Fibroblast of villous mesenchyme (primary cell): ENCODE measurements around the gene CRYBB1. TPM values are rescaled to one million over a fixed set of nuclear protein-coding genes. Genes with fewer than 3 reads are reported as not detected.

Experiments
- DNase-seq: peaks from one replicate; pipeline ENCODE4 v3.0.0-alpha.2; 2010; ENCODE audit warnings: low read depth
- H3K4me3 ChIP-seq: 2 replicates; pipeline ENCODE4 v1.5.1; 2011; ENCODE audit warnings: low read depth, mild to moderate bottlenecking, low read length
- total RNA-seq: library from RNA; depleted of rRNA; stranded (reverse); fragments of >200 nt; gene quantifications from 2 replicates; pipeline ENCODE4 v1.2.3, GENCODE V29; 2012
- TF ChIP-seq, protein P1 (sequence below): IDR thresholded peaks from 2 replicates; pipeline ENCODE4 v1.5.1; 2012; ENCODE audit warnings: low read depth, mild to moderate bottlenecking, low read length; ENCODE audit not compliant: insufficient read depth

CRYBB1 gene
- total RNA-seq, 1 donor, result not detected

- no peak overlapping the region for H3K4me3 ChIP-seq
- TF ChIP-seq, protein P1, sequence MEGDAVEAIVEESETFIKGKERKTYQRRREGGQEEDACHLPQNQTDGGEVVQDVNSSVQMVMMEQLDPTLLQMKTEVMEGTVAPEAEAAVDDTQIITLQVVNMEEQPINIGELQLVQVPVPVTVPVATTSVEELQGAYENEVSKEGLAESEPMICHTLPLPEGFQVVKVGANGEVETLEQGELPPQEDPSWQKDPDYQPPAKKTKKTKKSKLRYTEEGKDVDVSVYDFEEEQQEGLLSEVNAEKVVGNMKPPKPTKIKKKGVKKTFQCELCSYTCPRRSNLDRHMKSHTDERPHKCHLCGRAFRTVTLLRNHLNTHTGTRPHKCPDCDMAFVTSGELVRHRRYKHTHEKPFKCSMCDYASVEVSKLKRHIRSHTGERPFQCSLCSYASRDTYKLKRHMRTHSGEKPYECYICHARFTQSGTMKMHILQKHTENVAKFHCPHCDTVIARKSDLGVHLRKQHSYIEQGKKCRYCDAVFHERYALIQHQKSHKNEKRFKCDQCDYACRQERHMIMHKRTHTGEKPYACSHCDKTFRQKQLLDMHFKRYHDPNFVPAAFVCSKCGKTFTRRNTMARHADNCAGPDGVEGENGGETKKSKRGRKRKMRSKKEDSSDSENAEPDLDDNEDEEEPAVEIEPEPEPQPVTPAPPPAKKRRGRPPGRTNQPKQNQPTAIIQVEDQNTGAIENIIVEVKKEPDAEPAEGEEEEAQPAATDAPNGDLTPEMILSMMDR, result no peak
- DNase-seq, result no peak
Measured at GRCh38 chr22:26593763-26594162, 24.1 kb downstream of the CRYBB1 start.

GRCh38 chr22:26592421-26592891 lies 25.4 kb downstream of the CRYBB1 start:
- no peak for DNase-seq
- TF ChIP-seq, protein P1, result no peak
- H3K4me3 ChIP-seq, result no peak overlapping the region

- TF ChIP-seq, protein P1, result no peak
- DNase-seq, result peak; percentile 79
Measured at GRCh38 chr22:26589845-26590736, 27.7 kb downstream of the CRYBB1 start, which contains the start of gene TPST2. Gene TPST2 (minus strand): TSS chr22:26590132. CDS start chr22:26541630, 48,502 bp downstream.

DNA sequence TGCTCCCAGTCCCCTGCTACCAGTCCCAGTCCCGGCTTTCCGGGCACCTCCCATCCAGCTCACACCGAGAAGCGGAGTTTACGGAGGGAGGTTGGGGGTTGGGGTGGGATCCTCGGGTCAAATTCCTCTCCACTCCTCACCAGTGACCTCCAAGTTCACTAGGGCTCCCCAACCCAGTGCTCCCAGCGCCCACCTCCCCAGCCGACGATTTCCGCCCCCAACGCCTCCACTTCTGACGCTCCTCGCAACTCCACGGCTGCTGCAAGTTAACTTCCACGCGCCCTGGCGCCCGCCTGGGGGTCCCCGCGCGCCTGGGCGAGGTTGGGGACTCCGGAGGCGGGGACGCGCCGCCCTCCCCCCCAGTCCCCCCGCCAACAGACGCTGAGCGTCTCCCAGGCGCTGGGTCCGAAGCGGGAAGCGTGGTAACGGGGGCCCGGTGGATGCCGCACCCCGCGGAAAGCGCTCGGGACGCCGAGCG lies 28.4 kb downstream of the CRYBB1 start:
- TF ChIP-seq, protein P1, result no peak
- peak; percentile 18 for DNase-seq
- peak overlapping the region; percentile 84 for H3K4me3 ChIP-seq

More at GRCh38 chr22:26589845-26590736, 27.7 kb downstream of the CRYBB1 start, which contains the start of gene TPST2:
- H3K4me3 ChIP-seq, result peak within 1 kb of the TSS; percentile 84

DNA sequence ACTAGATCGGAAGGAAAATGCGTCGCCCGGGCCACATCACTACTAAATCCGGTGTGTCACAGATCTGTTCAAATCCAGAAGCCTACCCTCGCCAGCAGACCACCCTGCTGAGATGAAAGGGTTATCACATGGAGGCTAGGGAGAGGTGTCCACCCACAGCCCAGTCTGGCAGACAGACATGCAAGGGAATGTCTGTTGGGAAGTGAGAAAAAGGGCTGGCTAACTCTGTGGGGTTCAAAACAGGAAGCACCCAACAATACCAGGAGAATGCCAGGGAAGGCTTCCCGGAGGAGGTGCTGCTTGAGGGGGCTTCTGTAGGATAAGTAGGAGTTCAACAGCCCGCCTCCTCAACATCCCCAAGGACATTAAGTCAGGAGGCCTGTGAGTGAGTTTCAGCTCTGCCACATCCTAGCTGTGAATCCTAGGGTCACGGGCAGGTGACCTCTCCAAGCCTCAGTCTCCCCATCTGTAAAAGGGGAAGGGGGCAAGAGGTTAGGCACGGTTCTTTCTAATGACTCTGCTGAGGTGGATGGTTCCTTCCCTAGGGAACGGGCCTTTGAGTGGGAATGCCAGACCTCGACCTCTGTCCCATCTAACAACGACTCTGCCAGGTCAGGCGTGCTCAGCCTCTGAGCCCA lies 29.0 kb downstream of the CRYBB1 start:
- TF ChIP-seq, protein P1, result no peak
- no peak for DNase-seq

GRCh38 chr22:26587991-26588613 lies 29.7 kb downstream of the CRYBB1 start:
- no peak for DNase-seq
- TF ChIP-seq, protein P1, result no peak
- H3K4me3 ChIP-seq, result no peak overlapping the region

More for the DNA sequence above, 29.0 kb downstream of the CRYBB1 start:
- H3K4me3 ChIP-seq, result peak overlapping the region; percentile 84
